Vagina (tissue), 2 donors: ENCODE measurements around the gene CD96. TPM values are rescaled to one million over a fixed set of nuclear protein-coding genes. Genes with fewer than 3 reads are reported as not detected.
A peak's percentile ranks its signal among the peaks of the same experiment; 100 is the strongest.

Source experiments
- DNase-seq, 2 donors: peaks; one replicate each; pipeline ENCODE4 v3.0.0-alpha.2; 2017; ENCODE audit errors: extremely low spot score in 2 of 2
- H3K27ac ChIP-seq: fragments of 200-600 bp; sonication (generic); one replicate; pipeline ENCODE4 v1.5.1; 2019
- H3K27me3 ChIP-seq: fragments of 200-600 bp; sonication (generic); one replicate; pipeline ENCODE4 v1.5.1; 2019
- H3K36me3 ChIP-seq, 2 donors: fragments of 200-600 bp; sonication (generic); one replicate each; pipeline ENCODE4 v1.5.1; 2017 to 2019
- H3K4me1 ChIP-seq: fragments of 200-600 bp; sonication (generic); one replicate; pipeline ENCODE4 v1.5.1; 2019
- H3K4me3 ChIP-seq, 2 donors: fragments of 200-600 bp; sonication (generic); 1 replicate in 1 of 2; 2 replicates in 1 of 2; pipeline ENCODE4 v1.5.1; 2016 to 2019
- H3K9me3 ChIP-seq: fragments of 200-600 bp; sonication (generic); one replicate; pipeline ENCODE4 v1.5.1; 2019
- CTCF ChIP-seq, 3 experiments: fragments of 450-650 bp in 2 of 3; fragments of 200-600 bp in 1 of 3; sonication (generic) in 1 of 3; IDR thresholded peaks; one replicate each; pipeline ENCODE4 v1.5.1; 2017 to 2019; ENCODE audit warnings: antibody characterized with exemption in 3 of 3, mild to moderate bottlenecking in 2 of 3, moderate library complexity in 2 of 3
- POLR2A ChIP-seq, 2 donors: fragments of 450-650 bp; IDR thresholded peaks; one replicate each; pipeline ENCODE4 v1.6.1; 2017; ENCODE audit warnings: antibody characterized with exemption in 2 of 2, mild to moderate bottlenecking in 2 of 2, moderate library complexity in 2 of 2
- POLR2AphosphoS5 ChIP-seq, 2 donors: sonication (generic); formaldehyde crosslinking; IDR thresholded peaks; one replicate each; pipeline ENCODE4 v1.9.0; 2017; ENCODE audit warnings: antibody characterized with exemption in 2 of 2, mild to moderate bottlenecking in 2 of 2, low read depth in 1 of 2; ENCODE audit not compliant: insufficient read depth in 1 of 2
- intact Hi-C: fragments of 100-400 bp; cut with DNase I; formaldehyde crosslinking; loops from one replicate; pipeline ENCODE4 v1.15.1; 2023
- total RNA-seq: library from RNA; depleted of rRNA; stranded (reverse); fragments of >200 nt; gene quantifications from one replicate; pipeline ENCODE4 v1.2.3, GENCODE V29; 2016

CD96 gene
- total RNA-seq, 1 donor from 2014 or later = 13.5 TPM

DNA sequence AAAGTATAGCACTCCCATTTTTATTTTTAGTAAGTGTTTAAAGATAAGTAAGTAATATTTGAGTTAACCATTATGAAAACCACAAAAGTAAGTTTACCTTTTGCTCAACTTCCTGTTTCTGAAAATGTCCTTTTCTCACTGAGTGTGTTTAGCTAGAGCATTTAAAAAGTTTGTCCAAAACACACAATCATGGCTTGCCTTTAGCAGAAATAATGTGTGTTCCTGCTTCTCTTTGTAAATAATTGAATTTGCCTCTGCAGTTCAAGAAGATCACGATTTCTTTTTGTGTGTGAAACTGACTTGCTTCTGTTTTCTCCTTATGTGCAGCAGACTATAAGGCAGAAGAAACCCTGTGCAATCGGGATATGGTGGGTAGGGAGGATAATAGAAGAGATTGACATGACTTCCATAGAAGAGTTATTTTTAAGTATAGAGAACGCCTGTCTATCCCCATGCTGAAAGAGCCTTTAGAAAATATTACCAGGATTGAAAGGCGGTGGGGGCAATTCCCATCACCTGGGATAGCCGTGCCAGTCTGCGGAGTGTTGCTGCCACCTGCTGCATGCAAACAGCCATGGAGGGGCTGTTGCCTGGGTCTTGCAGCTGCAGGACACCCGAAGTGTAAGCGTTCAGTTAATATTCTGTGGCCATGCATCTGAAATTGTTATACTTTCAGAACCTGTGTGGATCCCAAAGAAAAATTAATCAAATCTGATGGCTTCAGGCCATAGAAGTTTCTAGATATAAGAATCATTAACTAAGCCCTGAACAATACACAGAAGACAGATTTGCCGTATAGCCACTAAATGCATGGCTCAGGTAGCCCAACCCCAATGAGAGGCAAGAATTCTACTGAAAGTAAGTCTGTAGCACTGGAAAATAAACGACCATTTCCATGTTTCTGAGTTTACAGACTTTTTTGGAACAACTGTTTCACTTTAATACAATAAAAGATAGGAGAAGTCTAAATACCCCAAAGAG, 2.4 kb upstream of the CD96 start:
- intact Hi-C loops = no loop called here
- Histone ChIP-seq H3K27me3 (no peaks in the 10 kb centered on the region), H3K4me3 (no peak overlapping the region), H3K9me3 (no peaks in the 10 kb centered on the region), H3K4me1 (no peaks in the 10 kb centered on the region), H3K36me3 (no peaks in the 10 kb centered on the region), H3K27ac (no peak overlapping the region)
- DNase-seq = no peak
- TF ChIP-seq POLR2AphosphoS5 (IDR thresholded peaks at IDR 0.05; ENCODE audit: insufficient read depth in 1 of 2, low read depth in 1 of 2) = no peak
- TF ChIP-seq CTCF (IDR thresholded peaks at IDR 0.05) = peak in 1 of 3 experiments; percentile 10
- no peak for TF ChIP-seq POLR2A (IDR thresholded peaks at IDR 0.05)

- no peak for DNase-seq
- H3K27me3 ChIP-seq = no peaks in the 10 kb centered on the region
- H3K9me3 ChIP-seq = no peaks in the 10 kb centered on the region
- intact Hi-C loops = no loop called here
- H3K27ac ChIP-seq = no peak overlapping the region
- TF ChIP-seq POLR2AphosphoS5 (IDR thresholded peaks at IDR 0.05; ENCODE audit: insufficient read depth in 1 of 2, low read depth in 1 of 2) (no peak), POLR2A (IDR thresholded peaks at IDR 0.05) (no peak), CTCF (IDR thresholded peaks at IDR 0.05) (no peak)
- H3K36me3 ChIP-seq = no peaks in the 10 kb centered on the region
- H3K4me3 ChIP-seq = no peak overlapping the region
- no peaks in the 10 kb centered on the region for H3K4me1 ChIP-seq
Measured at GRCh38 chr3:111541391-111541790, 606 bp upstream of the CD96 start.

GRCh38 chr3:111542611-111543300, 759 bp downstream of the CD96 start:
- Histone ChIP-seq H3K4me1 (no peaks in the 10 kb centered on the region), H3K4me3 (peak overlapping the region in 1 of 2 donors; percentile 20), H3K36me3 (no peaks in the 10 kb centered on the region), H3K9me3 (no peaks in the 10 kb centered on the region), H3K27ac (no peak overlapping the region), H3K27me3 (no peaks in the 10 kb centered on the region)
- TF ChIP-seq POLR2A (IDR thresholded peaks at IDR 0.05) (no peak), CTCF (IDR thresholded peaks at IDR 0.05) (no peak), POLR2AphosphoS5 (IDR thresholded peaks at IDR 0.05; ENCODE audit: insufficient read depth in 1 of 2, low read depth in 1 of 2) (no peak)
- intact Hi-C loops = no loop called here
- DNase-seq = no peak

DNA sequence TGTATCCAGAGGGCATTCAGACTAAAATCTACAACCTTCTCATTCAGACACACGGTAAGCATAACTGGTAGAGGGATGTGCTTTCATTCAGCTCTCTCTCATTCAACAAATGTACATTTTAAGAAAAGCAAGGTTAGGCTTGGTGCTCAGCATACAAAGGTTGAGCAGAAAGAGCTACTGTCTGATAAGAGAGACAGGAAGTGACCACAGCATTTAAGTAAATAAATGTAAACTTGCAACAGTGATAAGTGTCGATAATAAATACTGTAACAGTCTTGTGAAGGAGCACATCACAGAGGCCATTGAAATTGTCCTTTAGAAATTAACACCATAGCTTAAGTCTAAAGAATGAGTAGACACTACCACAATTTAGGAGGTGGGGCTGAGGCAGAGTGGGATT, 3.4 kb downstream of the CD96 start:
- intact Hi-C loops = no loop called here
- no peak for TF ChIP-seq POLR2A (IDR thresholded peaks at IDR 0.05)
- no peak for TF ChIP-seq POLR2AphosphoS5 (IDR thresholded peaks at IDR 0.05; ENCODE audit: insufficient read depth in 1 of 2, low read depth in 1 of 2)
- TF ChIP-seq CTCF (IDR thresholded peaks at IDR 0.05) = no peak
- Histone ChIP-seq H3K27me3 (no peaks in the 10 kb centered on the region), H3K9me3 (no peaks in the 10 kb centered on the region), H3K4me3 (no peak overlapping the region), H3K36me3 (no peaks in the 10 kb centered on the region), H3K4me1 (no peaks in the 10 kb centered on the region), H3K27ac (no peak overlapping the region)
- DNase-seq = no peak
